CD4-positive, alpha-beta T cell treated with Interleukin-17A for 4 hours (primary cell): ENCODE data around the gene UGT1A1.
A peak's percentile ranks its signal among the peaks of the same experiment; 100 is the strongest.
"Not testable (repeated sequence)": the region's sequence is repeated elsewhere in the genome, so short reads cannot be mapped to it uniquely, and the experiment has no call there.

Experiments used
- DNase-seq: peaks from one replicate; pipeline ENCODE4 v3.0.0-alpha.2; 2020; ENCODE audit warnings: mixed read lengths

The UGT1A1 gene

DNA sequence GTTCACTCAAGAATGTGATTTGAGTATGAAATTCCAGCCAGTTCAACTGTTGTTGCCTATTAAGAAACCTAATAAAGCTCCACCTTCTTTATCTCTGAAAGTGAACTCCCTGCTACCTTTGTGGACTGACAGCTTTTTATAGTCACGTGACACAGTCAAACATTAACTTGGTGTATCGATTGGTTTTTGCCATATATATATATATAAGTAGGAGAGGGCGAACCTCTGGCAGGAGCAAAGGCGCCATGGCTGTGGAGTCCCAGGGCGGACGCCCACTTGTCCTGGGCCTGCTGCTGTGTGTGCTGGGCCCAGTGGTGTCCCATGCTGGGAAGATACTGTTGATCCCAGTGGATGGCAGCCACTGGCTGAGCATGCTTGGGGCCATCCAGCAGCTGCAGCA is at the start of gene UGT1A1:
TSS of gene UGT1A1 (plus strand) at position 228 of the 400 bp plus-strand sequence. CDS start at position 246, 18 bp downstream.
- DNase-seq, result no peak

DNA sequence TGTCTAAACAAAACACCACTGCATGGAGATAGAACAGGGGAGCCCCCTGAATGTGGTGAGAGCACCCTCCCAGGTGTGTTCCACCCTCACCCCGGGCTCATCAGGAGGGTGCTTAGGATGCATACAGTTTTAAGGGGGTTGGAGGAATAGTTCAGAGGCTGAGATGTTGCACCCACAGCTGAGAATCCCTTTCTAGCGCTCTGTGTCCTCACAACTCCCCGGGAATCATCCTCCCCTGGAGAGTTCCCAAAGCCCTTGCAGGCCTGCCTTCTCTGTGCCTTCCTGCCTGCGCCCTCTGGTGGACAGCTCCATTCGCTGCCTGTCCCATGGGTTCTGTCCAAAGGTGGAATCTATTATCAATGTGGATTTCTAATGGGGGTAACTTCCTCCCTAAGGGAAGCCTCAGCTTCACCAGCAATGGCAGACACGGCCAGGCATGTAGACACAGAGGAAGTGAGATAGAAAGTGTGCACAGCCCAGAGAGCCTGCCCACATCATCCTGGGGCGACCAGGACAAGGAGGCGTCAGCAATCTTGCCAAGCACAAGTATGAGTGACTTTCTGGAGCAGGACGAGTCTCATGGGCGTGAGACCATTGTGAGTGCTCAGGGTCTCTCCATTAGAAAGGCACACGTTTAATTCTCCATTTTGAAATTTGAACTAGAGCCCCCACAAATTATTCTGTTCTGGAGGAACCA is 48.6 kb upstream of the UGT1A1 start:
- peak; percentile 70 for DNase-seq

DNA sequence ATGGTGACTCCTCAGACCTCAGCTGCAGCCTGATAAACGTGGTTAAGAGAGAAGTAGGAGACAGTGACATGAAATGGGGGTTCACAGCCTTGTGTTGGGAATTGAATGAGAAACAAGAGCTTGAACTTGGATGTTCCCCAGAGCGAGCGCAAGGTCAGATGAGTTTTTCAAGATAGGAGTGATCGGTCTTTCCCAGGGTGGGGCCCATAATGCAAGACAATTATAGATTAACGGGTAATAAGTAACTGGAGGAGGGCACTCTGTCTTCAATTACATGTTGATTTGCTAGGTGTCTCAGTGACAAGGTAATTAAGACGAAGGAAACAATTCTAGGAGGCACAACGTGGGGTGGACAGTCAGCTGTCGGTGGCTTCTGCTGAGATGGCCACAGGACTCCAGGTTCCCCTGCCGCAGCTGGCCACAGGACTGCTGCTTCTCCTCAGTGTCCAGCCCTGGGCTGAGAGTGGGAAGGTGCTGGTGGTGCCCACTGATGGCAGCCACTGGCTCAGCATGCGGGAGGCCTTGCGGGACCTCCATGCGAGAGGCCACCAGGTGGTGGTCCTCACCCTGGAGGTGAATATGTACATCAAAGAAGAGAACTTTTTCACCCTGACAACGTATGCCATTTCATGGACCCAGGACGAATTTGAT is 47.3 kb upstream of the UGT1A1 start, which contains the start of gene UGT1A5:
TSS of gene UGT1A5 (plus strand) at position 297 of the 651 bp plus-strand sequence. CDS start at position 382, 85 bp downstream.
- DNase-seq, result no peak

DNA sequence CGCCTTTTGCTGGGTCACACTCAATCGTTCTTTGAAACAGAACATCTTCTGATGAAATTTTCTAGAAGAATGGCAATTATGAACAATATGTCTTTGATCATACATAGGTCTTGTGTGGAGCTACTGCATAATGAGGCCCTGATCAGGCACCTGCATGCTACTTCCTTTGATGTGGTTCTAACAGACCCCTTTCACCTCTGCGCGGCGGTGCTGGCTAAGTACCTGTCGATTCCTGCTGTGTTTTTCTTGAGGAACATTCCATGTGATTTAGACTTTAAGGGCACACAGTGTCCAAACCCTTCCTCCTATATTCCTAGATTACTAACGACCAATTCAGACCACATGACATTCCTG is 46.8 kb upstream of the UGT1A1 start:
- no peak for DNase-seq

DNA sequence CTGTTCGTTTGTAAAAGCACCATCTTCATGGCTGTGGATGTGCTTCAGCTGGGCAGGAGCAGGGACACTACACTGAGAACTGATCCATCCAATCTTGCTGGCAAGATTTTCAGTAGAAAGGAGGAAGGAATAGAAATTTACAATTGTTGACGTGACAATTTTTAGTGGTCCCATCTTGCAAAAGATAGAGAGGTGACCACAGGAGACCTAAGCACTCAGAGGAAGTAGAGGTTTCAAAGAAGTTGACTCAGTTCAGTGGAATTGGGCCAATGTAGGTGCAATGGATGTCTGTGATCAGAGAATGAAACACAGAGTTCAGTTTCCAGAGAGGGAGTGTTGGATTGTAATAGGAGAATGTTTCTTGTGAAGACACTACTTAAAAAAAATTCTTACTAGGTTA is 45.9 kb upstream of the UGT1A1 start:
- DNase-seq, result no peak

DNA sequence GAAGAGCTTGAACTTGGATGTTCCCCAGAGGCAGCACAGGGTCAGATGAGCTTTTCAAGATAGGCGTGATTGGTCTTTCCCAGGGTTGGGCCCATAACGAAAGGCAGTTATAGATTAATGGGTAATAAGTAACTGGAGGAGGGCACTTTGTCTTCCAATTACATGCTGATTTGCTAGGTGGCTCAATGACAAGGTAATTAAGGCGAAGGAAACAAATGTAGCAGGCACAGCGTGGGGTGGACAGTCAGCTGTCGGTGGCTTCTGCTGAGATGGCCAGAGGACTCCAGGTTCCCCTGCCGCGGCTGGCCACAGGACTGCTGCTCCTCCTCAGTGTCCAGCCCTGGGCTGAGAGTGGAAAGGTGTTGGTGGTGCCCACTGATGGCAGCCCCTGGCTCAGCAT is 41.5 kb upstream of the UGT1A1 start, which contains the start of gene UGT1A4:
TSS of gene UGT1A4 (plus strand) at position 185 of the 400 bp plus-strand sequence. CDS start at position 270, 85 bp downstream.
- no peak for DNase-seq

DNA sequence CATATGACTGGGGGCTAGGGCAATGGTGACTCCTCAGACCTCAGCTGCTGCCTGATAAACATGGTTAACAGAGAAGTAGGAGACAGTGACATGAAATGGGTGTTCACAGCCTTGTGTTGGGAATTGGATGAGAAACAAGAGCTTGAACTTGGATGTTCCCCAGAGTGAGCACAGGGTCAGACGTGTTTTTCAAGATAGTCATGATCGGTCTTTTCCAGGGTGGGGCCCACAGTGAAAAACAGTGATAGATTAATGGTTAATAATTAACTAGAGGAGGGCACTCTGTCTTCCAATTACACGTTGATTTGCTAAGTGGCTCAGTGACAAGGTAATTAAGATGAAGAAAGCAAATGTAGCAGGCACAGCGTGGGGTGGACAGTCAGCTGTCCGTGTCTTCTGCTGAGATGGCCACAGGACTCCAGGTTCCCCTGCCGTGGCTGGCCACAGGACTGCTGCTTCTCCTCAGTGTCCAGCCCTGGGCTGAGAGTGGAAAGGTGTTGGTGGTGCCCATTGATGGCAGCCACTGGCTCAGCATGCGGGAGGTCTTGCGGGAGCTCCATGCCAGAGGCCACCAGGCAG is 31.3 kb upstream of the UGT1A1 start, which contains the start of gene UGT1A3:
TSS of gene UGT1A3 (plus strand) at position 320 of the 579 bp plus-strand sequence. CDS start at position 405, 85 bp downstream.
- no peak for DNase-seq

DNA sequence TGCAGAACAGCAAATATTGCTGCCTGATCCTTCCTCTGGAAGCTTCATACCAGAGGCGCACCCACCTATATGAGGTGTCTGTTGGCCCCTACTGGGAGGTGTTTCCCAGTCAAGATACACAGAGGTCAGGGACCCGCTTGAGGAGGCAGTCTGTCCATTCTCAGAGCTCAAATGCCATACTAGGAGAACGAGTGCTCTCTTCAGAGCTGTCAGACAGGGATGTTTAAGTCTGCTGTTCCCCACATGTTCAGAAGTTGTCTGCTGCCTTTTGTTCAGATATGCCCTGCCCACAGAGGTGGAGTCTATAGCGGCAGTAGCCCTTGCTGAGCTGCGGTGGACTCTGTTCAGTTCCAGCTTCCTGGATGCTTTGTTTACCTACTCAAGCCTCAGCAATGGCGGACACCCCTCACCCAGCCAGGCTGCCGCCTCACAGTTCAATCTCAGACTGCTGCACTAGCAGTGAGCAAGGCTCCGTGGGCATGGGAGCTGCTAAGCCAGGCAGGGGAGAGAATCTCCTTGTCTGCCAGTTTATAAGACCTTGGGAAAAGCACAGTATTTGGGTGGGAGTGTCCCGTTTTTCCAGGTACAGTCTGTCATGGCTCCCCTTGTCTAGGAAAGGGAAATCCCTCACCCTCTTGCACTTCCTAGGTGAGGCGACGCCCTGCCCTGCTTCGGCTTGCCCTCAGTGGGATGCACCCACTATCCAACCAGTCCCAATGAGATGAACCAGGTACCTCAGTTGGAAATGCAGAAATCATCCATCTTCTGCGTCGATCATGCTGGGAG is 23.0 kb upstream of the UGT1A1 start:
- not testable (repeated sequence) for DNase-seq

DNA sequence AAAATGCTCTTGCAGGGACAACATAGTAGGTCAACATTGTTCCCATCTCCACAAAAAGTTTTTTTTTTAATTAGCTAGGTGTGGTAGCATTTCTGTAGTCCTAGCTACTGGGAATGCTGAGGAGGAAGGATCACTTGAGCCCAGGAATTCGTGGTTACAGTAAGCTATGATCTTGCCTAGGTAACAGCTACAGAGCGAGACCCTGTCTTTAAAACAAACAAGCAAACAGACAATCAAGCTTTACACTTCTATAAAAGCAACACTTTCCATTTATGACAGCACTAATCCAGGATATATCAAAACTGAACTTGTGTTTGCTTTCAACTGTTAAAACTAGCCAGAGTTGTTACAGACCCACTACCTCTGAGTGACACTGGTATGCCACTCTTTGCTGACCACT is 19.2 kb upstream of the UGT1A1 start:
- no peak for DNase-seq

DNA sequence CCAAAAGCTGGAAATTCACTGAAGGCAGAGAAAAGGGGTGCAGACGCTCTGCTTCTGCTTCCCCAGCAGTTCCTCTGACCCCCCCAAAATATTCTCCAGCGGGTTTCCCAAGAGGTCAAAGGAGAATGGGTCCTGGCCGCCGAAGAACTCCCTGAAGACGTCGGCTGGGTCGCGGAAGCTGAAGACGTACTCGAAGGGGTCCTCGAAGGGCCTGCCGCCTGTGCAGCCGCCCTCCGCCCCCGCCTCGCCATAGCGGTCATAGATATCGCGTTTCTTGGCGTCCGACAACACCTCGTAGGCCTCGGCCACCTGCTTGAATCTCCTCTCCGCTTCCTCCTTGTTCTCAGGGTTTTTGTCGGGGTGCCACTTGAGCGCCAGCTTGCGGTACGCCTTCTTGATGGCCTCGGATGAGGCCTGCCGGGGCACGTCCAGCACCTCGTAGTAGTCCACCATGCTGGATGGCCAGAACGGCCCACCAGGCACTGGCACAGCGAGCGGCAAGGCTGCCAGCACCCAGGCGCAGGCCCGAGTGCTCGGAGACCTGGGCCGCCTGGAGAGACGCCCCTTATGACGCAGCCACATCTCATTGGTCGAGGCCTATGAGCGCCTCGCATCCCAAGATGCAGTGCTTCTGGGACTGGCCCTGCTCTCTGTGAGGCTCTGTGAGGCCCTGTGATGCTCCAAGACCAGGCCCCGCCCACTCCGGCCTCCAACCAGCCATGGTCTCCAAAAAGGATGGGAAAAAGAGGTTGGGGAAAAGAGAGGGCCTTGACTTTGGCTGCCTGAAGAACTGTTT is 16.4 kb upstream of the UGT1A1 start:
- DNase-seq, result no peak

DNA sequence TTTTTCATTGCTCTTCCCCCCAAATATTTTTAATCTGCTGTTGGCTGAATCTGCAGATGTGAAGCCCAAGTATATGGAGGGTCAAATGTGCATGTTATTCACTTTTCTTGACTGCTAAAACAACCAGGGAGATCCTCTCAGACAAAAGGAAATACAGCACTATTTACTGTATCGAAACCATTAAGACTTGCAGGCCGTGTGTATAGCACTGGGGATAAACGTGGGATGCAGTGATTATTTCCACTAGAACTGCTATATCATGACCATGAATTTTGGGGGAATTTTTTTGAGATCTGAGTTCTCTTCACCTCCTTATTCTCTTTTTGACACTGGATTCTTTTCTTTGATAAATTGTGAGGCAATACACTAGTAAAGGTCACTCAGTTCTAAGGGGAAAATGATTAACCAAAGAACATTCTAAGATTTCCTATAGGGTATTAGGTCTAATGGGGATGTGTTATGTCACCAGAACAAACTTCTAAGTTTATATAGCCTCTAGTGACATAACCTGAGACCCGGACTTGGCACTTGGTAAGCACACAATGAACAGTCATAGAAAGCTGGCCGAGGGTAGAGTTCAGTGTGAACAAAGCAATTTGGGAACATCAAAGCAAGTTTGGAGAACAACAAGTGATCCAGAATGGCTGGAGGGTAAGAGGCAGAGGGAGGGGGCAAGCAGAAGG is 14.9 kb upstream of the UGT1A1 start:
- no peak for DNase-seq

DNA sequence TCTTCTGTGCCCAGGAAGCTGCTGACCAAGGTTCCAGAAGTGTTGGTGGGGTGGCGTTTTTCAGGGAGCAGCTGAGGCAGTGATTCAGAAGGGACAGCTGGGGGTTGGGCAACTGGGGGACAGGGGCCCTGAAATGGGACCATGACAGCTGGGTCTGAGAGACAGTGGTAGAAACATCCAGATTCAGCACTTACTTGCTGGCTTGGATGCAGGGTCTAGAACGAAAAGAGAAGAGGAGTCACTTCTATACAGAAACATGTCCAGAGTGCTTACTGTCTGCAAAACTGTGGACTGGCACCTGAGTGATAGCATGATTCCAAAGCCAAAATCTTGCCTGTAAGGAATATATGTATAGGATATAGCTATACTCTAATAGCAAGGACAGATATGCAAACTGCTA is 14.2 kb upstream of the UGT1A1 start:
- DNase-seq, result not testable (repeated sequence)

DNA sequence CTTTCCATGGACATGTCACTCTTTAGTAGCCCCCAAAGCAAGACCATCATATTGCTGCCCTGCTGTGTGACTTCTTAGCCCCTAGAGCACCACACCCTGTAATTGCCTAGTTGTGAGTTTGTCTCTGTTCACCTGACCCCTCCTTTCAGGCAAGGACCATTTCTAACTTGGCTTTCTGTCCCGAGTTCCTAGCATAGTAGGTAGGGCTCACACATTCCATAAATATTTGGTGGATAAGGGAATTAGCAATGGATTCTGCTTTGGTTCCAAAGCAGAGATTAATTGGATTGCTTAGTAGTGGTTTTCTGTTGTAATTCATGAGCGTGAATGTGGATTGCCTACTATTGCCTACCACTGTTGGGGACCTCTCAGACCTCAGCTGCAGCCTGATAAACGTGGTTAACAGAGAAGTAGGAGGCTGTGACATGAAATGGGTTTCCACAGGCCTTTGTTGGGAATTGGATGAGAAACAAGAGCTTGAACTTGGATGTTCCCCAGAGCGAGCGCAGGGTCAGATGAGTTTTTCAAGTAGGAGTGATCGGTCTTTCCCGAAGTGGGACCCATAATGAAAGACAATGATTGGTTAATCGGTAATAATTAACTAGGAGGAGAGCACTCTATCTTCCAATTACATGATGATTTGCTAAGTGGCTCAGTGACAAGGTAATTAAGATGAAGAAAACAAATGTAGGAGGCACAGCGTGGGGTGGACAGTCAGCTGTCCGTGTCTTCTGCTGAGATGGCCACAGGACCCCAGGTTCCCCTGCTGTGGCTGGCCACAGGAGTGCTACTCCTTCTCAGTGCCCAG is 13.4 kb upstream of the UGT1A1 start:
- no peak for DNase-seq

DNA sequence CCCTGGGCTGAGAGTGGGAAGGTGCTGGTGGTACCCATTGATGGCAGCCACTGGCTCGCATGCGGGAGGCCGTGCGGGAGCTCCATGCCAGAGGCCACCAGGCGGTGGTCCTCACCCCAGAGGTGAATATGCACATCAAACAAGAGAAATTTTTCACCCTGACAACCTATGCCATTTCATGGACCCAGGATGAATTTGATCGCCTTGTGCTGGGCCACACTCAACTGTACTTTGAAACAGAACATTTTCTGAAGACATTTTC is 12.9 kb upstream of the UGT1A1 start:
- DNase-seq, result no peak

DNA sequence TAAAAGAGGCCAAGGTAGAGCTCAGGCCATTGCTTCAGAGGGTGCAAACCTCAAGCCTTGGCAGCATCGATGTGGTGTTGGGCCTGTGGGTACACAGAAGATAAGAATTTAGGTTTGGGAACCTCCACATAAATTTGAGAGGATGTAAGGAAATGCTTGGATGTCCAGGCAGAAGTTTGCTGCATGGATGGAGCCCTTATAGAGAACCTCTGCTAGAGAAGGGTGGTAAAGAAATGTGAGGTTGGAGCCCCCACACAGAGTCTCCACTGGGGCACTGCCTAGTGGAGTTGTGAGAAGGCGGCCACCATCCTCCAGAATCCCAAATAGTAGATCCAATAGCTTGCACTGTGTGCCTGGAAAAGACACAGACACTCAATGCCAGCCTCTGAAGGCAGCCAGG is 9.4 kb upstream of the UGT1A1 start:
- DNase-seq, result not testable (repeated sequence)

DNA sequence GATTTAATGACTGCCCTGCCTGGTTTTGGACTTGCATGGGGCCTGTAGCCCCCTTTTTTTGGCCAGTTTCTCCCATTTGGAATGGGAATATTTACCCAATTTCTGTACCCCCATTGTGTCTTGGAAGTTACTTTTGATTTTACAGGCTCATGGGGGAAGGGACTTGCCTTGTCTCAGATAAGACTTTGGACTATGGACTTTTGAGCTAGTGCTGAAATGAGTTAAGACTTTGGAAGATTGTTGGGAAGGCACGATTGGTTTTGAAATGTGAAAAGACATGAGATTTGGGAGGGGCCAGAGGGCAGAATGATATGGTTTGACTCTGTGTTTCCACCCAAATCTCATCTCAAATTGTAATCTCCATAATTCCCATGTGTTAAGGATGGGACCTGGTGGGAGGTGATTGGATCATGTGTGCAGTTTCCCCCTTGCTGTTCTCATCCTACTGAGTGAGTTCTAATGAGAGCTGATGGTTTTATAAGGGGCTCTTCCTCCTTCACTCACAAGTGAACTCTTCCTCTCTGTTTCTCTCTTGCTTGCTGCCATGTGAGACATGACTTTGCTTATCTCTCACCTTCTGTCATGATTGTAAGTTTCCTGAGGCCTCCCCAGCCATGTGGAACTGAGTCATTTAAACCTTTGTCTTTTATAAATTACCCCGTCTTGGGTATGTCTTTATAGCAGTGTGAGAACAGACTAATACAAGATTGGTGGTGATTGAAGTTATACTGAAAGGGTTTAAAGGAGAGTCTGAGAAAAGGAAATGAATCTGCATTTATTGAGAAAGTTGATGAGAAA is 8.7 kb upstream of the UGT1A1 start:
- DNase-seq, result not testable (repeated sequence)

DNA sequence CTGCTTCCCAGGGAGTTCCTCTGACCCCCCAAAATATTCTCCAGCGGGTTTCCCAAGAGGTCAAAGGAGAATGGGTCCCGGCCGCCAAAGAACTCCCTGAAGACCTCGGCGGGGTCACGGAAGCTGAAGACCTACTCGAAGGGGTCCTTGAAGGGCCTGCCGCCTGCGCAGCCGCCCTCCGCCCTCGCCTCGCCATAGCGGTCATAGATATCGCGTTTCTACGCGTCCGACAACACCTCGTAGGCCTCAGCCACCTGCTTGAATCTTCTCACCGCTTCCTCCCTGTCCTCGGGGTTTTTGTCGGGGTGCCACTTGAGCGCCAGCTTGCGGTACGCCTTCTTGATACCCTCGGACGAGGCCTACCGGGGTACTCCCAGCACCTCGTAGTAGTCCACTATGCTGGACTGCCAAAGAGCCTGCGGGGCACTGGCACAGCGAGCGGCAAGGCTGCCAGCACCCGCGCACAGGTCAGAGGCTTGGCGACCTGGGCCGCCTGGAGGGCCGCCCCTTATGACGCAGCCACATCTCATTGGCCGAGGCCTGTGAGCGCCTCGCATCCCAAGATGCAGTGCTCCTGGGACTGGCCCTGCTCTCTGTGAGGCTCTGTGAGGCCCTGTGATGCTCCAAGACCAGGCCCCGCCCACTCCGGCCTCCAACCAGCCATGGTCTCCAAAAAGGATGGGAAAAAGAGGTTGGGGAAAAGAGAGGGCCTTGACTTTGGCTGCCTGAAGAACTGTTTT is 5.0 kb upstream of the UGT1A1 start:
- DNase-seq, result no peak

DNA sequence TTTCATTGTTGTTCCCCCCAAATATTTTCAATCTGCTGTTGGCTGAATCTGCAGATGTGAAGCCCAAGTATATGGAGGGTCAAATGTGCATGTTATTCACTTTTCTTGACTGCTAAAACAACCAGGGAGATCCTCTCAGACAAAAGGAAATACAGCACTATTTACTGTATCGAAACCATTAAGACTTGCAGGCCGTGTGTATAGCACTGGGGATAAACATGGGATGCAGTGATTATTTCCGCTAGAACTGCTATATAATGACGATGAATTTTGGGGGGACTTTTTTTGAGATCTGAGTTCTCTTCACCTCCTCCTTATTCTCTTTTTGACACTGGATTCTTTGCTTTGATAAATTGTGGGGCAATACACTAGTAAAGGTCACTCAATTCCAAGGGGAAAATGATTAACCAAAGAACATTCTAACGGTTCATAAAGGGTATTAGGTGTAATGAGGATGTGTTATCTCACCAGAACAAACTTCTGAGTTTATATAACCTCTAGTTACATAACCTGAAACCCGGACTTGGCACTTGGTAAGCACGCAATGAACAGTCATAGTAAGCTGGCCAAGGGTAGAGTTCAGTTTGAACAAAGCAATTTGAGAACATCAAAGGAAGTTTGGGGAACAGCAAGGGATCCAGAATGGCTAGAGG is 3.5 kb upstream of the UGT1A1 start:
- no peak for DNase-seq

DNA sequence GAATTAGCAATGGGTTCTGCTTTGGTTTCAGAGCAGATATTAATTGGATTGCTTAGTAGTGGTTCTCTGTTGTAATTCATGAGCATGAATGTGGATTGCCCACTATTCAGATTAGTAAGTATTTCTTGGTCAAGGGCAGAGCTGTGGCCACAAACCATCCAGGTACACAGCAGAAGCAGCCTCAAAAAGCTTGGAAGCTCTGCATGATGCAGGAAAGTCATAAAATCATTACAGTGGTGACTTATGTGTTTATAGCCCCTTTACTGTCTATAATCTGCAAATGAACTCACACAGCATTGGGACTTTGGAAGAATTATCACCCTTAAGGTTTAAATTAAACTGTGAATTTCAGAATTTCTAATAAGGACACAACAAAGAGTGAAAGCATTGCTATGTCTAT is 1.9 kb upstream of the UGT1A1 start:
- no peak for DNase-seq
